Amygdala (tissue), 56 donors: ENCODE results near the gene NMBR.
"Not testable (repeated sequence)": the region's sequence is repeated elsewhere in the genome, so short reads cannot be mapped to it uniquely, and the experiment has no call there.

Experiments used
- DNase-seq, 56 donors: peaks; one replicate each; lab custom pipeline; 2025; lab: John Stamatoyannopoulos, UW

The NMBR gene

GRCh38 chr6:142071981-142072380 is 74.9 kb downstream of the NMBR start:
- DNase-seq = no peak

GRCh38 chr6:142068416-142068815 is 78.5 kb downstream of the NMBR start:
- no peak for DNase-seq

GRCh38 chr6:142062861-142063260 is 84.1 kb downstream of the NMBR start:
- not testable (repeated sequence) for DNase-seq

GRCh38 chr6:142058551-142059290 is 88.2 kb downstream of the NMBR start:
- no peak for DNase-seq

- DNase-seq = no peak
Observed at GRCh38 chr6:142055219-142055618, 91.7 kb downstream of the NMBR start.

GRCh38 chr6:142051404-142051803 is 95.5 kb downstream of the NMBR start:
- no peak for DNase-seq

GRCh38 chr6:142048593-142048980 is 98.3 kb downstream of the NMBR start:
- DNase-seq = no peak

GRCh38 chr6:142047934-142048592 is 98.9 kb downstream of the NMBR start:
- peak in 3 of 56 donors; percentile 5 to 10 (median 8) for DNase-seq

- DNase-seq = no peak
Observed at GRCh38 chr6:142045380-142046278, 101.3 kb downstream of the NMBR start.

GRCh38 chr6:142035890-142036289 is 111.0 kb downstream of the NMBR start:
- DNase-seq = no peak

GRCh38 chr6:142031035-142031434 is 115.9 kb downstream of the NMBR start:
- DNase-seq = no peak

- DNase-seq = no peak
Observed at GRCh38 chr6:142030115-142030619, 116.8 kb downstream of the NMBR start.

- no peak for DNase-seq
Observed at GRCh38 chr6:142028527-142028926, 118.4 kb downstream of the NMBR start.

GRCh38 chr6:142027804-142028203 is 119.1 kb downstream of the NMBR start:
- DNase-seq = not testable (repeated sequence)

- no peak for DNase-seq
Observed at GRCh38 chr6:142027074-142027473, 119.8 kb downstream of the NMBR start.

- no peak for DNase-seq
Observed at GRCh38 chr6:142026471-142026870, 120.5 kb downstream of the NMBR start.
